Nucleus accumbens (tissue), 56 donors: ENCODE results near the gene UPB1.
A peak's percentile ranks its signal among the peaks of the same experiment; 100 is the strongest.
"Not testable (repeated sequence)": the region's sequence is repeated elsewhere in the genome, so short reads cannot be mapped to it uniquely, and the experiment has no call there.

Experiments used
- DNase-seq, 56 donors: peaks; one replicate each; lab custom pipeline; 2025; lab: John Stamatoyannopoulos, UW

Gene UPB1

DNA sequence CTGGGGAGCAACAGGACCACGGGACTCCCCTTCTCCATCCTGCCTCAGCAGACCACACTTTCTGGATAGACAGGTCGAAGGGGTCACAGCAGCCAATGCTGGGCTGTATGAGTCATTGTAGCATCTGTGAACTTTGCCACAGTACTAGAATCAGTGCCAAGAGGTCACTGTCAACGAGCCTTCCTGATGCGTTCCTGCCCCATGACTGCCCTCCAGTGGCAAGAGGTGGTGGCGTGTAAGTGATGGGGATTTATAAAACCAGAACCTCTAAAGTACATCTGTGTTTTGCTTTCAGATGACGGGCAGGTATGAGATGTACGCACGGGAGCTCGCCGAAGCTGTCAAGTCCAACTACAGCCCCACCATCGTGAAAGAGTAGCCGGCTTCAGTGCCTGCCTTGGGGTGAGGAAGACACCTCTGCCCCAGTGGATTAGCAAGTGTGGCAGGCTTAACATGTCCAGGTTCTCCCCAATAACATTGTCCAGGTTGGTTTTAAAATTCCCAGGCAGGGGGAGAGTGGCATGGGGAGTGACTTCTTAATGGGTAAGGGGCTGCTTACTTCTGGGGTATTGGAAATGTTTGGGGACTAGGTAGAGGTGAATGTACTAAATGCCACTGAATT is 30.4 kb downstream of the UPB1 start:
- DNase-seq, result peak in 44 of 56 donors; percentile 6 to 80 (median 36)

DNA sequence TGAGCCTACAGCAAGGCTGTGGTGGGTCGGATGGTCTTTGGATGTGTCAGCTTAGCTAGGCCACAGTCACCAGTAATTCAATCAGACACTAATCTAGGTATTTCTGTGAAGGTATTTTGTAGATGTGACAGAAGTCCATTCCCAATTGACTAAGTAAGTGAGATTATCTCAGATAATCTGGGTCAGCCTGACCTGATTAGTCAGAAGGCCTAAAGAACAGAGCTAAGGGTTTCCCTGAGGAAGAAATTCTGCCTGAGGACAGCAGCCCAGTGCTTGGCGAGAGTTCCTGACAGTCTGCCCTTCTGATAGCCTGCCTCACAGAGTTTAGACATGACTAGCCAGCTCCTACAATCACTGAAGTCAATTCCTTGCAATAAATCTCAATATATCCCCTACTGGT is 31.1 kb downstream of the UPB1 start:
- no peak for DNase-seq

DNA sequence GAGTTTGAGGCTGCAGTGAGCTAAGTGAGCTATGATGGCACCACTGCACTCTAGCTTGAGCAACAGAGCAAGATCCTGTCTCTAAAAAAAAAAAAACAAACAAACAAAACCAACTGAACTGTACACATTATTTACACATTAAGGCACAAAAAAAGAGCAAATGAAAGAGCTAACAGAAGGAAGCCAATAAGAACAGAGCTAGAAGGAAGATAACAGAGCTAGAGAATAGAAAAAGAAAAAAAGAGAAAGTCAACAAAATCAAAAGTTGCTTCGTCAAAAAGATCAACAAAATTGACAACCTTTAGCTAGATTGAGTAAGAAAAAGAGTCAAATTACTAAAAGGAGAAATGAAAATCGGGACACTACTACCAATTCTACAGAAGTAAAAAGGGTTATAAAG is 34.8 kb downstream of the UPB1 start:
- no peak for DNase-seq

DNA sequence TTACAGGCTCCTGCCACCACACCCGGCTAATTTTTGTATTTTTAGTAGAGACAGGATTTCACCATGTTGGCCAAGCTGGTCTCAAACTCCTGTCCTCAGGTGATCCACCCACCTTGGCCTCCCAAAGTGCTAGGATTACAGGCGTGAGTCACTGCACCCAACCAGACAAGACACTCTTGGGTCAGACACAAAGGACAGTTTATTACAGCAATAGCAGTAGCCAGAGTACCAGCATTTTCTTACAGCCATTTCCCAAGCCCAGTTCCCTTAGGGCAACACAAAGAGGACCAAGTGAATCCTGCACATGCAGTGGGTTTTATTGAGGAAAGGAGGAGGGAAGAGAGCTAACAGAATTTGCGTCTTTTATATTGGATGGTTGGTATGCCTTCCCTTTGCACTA is 35.8 kb downstream of the UPB1 start:
- DNase-seq, result not testable (repeated sequence)

DNA sequence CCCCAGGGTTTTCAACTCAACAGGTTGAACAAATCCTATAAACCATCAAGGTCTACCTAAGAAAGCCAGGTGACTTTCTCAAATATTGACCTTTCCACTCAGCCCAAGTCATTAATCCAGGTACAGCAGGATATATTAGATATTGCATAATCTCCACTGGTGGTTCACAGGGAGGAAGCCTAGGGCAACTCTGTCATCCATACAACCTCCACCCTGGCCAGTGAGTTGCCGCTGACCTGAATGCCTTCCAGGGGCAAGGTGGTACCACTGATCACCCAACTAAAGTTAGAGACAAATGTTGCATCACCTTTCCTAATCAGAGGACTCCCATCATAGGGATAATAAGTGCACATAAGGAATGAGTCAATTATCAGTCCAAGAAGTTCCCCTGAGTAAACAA is 36.9 kb downstream of the UPB1 start:
- no peak for DNase-seq

DNA sequence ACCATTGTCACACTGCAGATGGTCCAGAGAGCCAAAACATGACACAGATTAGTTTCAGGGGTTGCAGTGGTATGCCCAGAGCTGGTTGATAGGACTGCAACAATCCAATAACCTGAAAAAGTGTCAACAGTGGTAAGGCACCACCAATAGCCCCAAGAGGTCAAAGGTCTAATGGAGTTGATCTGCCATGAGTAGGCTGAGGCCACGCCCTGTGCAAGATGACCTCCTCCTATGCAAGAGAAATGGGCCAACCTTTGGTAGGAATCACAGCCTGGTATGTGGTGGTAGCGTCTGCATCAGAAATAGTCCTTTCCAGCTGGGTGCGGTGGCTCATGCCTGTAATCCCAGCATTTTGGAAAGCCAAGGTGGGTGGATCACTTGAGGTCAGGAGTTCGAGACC is 40.2 kb downstream of the UPB1 start:
- DNase-seq, result no peak

DNA sequence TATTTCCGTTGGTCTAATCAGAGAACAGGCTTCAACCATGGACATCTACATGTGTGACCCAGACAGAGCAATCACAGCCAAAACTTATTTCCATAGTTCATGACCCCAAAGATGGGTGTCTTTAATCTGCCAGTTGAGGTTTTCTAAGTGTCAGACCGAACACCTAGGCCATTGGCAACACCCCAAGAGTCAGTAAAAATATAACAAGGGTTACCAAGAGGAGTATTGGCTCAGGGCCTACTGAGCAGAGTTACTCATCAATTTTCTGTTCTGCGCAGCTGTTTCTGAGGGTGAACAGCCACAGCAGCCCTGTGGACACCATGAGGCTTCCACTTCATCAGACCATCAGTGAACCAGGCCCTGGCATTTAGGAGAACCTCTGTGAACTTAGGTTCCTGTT is 41.0 kb downstream of the UPB1 start:
- DNase-seq, result no peak

DNA sequence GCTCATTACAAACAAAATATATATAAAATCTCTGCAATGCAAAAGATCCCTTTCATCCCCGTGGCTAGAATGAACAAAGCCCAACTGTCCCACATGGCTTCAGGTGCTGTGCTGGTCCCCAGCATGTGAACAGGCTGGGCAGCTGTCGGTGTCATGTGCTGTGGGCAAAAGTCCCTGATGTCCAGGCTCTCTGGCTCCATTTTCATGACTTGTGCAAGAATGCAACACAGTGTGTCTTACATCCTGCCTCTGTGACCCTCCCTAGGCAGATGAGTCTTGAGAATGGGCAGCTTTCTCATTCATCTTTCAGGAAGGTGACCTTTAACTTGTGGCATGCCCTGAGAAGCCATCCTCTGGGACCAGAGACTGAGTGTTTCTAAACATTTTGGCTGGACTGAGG is 45.3 kb downstream of the UPB1 start:
- DNase-seq, result no peak

DNA sequence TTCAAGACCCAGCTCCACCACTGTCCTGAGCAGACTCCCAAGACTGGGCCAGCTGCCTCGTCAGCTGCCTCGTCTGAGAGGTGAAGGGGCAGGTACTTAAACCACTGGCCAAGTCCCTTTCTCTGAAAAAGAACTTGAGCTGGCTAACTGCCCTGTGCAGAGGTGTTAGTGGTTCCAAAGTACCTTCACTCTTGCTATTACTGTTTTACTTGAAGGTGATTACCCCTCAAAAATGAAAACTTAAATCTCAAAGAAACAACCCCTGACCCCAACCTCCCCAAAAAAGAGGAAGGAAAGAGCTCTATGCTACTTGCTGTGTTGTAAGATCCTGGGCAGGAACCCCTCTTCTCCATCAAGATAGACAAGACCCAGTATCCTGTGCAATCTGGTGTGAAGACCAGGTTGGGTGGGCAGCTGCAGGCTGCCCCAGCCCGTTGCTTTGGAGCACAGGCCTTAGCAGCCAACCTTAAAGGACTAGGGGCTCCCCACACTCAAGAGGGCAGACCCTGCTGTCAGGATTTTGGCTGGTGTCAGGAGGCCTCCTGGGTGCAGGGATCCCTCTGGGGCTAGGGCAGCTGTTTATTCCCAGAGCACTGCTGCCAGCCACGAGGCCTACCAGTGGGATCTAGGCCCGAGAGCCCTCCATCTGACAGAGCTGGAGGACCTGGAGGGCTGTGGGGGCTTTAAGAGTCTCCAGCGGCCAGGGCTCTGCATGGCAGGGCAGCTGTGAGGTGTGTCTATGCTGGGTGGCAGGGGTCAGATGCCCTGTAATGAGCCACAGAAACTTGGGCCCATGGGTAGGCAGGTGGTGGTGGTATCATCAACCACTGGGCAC is 46.8 kb downstream of the UPB1 start:
- no peak for DNase-seq

DNA sequence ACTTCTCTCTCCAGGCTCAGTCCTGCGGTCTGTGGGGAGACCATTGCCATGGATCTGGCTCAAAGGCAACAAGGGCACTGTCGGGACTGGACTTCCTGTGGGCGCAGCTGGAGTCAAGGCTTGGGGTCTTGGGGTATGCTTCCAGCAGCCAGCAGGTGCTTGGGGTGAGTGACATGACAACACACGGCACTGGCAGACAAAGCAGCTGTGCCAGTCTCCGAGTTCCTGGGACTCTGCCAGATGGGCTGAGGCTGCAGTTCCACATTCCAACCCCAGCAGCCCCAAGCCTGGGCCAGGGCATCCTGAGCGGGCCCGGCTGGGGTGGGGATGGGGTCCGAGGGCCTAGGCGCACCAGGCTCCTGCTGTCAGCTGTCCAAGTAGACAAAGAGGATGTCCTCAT is 47.5 kb downstream of the UPB1 start:
- peak in 13 of 56 donors; percentile 4 to 43 (median 20) for DNase-seq

DNA sequence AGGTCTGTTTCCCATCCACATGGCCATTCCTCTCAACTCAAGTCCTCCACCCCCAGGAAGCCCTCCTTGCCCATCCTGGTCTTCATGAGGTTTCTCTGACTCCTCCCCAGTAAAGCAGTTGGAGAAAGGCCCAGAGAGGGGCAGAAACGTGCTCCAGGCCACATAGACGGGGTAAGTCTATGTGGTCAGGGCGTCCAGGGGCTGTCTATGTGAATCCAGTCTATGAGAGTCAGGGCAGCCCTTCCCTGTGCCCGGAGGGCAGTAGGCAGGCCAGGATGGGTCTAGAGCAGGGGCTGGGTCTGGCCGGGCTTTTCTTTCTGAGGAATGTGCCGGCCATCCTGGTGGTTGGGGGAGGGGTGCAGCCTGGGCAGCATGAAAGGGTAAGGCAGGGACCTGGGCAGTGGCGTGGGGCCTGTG is 48.1 kb downstream of the UPB1 start:
- no peak for DNase-seq

DNA sequence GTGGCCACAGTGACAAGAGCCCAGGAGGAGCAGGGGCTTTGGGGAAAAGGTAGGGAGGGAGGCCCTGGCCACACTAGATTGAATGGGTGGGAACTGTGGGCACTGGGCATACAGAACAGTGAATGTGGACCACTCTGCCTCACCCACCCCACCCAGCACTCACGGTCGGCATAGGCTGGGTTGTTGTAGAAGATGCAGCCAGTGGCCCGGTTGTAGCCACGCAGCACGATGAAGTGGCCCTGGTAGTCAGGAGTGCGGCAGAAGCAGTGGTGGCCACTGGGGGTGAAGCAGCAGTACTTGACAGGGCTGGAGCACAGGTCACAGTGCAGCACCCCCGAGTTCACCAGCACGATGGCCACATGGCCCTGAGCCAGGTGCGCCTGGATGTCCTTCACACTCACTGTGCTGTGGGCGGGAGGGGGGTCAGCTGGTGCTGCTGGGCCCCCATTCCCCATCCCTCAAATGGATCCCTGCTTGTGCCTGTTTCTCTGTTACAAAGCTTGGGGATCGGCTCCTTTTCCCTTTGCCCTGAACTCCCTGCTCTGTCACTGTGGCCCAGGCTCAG is 48.6 kb downstream of the UPB1 start:
- DNase-seq, result peak in 1 of 56 donors; percentile 15

DNA sequence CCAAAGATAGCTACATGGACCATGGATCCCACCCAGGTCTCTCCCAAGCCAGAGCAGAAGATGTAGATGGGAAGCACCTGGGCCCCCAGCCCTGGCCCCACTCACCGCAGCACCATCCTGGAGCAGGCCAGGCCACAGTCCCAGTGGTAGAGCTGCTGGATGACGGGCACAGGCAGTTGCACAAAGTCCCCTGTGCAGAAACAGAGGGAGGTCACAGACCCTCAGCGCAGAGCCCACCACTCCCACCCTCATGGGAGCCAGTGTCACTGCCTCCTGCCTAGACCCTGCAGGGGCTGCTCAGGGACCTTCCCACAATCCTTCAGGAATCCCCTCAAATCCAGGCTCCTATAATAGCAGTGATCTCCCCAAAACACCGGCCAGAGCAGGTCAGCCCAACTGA is 53.7 kb downstream of the UPB1 start:
- DNase-seq, result no peak

DNA sequence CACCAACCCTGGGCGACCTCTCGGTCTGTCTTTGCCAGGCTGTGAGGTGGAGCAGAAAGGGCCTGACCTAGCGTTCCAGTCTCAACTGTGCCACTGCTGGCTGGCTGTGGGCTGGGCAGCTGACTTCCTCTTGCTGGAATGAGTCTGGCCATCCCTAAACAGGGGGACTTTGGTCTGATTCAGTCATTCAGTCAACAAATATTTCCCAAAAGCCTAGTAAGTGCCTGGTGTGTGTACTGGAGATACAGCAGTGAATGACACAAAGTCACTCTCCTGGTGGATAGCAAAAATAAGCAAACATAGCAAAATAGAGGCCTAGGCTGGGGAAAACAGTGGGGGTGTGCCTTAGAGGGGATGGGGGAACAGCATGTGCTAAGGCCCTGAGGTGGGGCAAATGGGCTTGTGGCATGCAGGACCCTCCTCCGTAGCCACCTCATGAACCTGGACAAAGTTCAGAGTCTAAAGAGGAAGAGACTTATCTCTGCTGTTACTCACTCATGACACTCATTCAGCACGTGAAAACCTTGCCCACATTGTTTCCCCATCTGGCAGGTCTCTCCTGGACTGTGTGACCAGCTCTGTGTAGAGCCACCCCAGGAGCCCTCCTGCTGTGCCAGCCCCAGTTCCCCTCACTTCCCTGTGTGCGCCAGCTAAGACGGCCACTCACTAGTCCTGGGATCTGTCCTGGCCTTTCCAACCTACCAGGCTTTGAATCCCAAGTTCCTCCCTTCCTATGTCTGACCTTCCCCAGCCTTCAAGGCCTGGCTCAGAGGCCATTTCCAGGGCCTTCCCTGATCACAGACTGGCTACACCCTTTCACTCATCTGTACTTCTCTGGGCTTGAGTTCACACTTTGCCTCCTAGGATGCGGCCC is 55.1 kb downstream of the UPB1 start:
- DNase-seq, result no peak

DNA sequence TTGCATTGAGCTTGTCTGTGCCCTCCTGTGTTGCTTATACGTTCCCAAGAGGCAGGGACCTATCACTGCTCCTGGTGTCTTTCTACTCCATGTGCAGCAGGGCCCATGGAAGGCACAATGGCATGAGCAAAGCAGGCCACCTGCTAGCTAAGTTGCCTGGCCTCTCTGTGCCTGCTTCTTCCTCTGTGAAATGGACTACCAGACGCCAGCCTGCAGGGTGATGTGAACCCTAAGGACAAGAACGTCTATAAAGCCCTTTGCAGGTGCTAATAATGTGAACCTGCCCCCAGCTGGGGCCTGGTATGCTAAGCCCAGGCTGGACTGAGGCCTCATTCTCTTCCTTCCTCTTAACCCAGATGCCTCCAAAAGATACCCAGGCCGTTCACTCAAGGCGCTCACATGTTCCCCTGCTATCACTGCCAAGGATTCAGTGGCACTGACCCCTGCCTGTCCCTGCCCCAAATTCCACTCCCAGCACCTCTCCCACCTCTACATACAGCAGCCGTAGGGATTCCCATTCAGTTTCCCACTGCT is 55.8 kb downstream of the UPB1 start:
- no peak for DNase-seq

DNA sequence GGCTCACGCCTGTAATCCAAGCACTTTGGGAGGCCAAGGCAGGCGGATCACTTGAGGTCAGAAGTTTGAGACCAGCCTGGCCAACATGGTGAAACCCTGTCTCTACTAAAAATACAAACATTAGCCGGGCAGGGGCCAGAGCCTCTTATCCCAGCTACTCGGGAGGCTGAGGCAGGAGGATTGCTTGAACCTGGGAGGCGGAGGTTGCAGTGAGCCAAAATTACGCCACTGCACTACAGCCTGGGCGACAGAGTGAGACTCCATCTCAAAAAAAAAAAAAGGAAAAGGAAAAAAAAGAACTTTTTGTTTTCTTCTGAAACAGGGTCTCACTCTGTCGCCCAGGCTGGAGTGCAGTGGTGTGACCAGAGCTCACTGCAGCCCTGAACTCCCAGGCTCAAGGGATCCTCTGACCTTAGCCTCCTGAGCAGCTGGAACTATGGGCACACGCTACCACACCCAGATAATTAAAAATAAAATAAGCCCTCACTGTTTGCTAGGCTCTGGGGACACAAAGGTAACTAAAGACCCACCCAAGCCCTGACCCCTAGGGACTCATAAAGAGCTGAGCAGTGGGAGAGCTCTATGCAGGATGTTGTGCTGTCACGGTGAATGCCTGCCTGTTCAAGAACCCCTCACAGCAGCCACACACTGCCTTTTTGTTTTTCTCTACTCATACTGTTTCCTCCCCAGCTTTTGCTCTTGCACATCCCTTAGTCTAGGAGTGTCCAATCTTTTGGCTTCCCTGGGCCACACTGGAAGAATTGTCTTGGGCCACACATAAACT is 57.6 kb downstream of the UPB1 start:
- not testable (repeated sequence) for DNase-seq

DNA sequence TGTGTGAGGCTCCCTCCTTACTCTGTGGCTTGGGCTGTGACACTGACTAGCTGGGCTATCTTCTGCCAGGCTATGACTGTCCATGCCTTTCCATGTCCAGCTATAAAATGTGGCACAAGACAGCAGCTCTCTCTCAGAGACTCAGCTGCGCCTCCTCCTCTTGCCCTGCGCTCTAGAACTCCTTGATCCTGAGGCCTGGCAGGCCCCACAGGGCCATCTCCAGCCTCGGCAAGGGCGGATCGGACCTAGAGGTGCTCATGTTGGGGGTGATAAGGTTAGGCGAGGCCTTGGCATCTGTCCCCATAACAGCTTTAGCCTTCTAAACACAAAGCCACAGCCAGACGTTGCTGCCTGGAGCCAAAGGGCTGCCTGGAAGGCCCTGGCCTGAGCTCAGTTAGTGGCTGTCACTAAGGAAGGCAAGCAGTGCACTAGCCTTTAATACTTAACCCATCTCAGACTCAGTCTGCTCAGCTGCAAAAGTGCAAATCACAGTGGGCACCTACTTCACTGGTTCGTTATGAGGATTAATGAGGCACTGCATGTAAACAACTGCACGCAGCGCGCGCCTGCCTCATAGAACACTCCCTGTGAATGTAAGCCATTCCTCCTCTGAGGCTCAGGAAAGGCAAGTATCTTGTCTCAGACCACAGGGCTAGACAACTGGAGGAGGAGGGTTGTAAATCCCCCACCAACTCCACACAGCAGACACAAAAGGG is 58.6 kb downstream of the UPB1 start:
- DNase-seq, result peak in 2 of 56 donors; percentile 4 to 21

DNA sequence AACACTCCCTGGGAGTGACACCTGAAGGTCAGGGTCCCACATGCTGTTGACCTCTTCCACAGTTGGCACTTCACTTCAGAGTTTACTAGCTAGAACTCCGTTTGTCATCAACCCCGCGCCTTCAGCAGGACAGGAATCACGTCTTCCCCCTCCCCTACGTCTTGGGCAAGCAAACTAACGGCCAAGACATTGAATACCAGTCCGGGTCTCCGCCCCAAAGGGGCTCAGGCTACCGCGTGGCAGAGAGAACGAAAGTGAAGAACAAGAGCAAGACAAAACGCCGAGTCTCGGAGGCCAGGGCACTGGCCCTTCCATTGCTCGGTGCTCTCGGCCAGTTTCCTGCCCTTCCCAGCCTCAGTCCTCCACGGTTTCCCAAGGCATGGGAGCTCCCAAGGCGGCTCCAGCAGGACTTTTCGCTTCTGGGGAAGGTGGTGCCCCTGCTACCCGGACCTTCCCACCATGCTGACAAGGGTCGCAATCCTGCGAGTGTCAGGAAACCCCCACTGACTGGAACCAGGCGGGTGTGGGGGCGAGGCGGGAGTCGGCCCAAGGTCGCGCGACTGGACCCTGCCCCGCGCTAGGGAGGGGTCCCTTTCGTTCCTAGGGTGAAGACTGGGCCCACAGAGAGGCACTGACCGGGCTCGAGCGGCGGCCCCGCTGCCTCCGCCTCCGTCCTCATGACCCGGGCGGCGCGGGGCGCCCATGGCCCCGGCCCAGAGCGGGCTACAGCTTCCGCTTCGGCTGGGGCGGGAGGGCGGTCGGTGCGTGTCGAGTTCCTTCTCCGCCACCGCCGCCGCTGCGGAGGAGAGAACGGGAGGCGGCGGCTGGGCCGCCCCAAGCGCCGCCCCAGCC is 59.4 kb downstream of the UPB1 start, which contains the start of gene GUCD1:
GUCD1 (minus strand) TSS at position 826 of the 852 bp plus-strand sequence; CDS start at position 679, 147 bp downstream.
- DNase-seq, result peak in 7 of 56 donors; percentile 18 to 59 (median 46)
